ENCODE measurements around the gene FRMPD2.

DNA sequence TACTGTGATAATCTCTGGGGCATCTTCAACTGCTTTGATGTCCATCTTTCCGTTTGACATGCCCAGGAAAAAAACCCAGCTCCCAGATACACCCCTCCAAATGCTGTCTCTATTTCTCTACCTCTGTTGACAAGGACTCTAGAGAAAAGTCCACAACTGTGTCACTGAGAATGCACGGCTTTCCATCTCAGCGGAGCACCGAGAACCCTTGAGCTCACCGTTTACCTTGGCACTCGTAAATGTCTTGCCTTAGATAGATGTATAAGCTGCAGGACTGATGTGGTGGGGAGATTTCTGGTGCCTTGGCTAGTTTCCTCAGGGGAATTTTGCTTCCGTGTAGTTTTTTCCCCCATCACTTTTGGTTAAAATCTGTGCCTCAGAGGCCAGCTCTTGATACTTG lies 24.6 kb upstream of the FRMPD2 start:
- TF ChIP-seq, protein P1, sequence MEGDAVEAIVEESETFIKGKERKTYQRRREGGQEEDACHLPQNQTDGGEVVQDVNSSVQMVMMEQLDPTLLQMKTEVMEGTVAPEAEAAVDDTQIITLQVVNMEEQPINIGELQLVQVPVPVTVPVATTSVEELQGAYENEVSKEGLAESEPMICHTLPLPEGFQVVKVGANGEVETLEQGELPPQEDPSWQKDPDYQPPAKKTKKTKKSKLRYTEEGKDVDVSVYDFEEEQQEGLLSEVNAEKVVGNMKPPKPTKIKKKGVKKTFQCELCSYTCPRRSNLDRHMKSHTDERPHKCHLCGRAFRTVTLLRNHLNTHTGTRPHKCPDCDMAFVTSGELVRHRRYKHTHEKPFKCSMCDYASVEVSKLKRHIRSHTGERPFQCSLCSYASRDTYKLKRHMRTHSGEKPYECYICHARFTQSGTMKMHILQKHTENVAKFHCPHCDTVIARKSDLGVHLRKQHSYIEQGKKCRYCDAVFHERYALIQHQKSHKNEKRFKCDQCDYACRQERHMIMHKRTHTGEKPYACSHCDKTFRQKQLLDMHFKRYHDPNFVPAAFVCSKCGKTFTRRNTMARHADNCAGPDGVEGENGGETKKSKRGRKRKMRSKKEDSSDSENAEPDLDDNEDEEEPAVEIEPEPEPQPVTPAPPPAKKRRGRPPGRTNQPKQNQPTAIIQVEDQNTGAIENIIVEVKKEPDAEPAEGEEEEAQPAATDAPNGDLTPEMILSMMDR (conservative IDR thresholded peaks at IDR 0.05; ENCODE audit: low read depth, low read length): no peak
- TF ChIP-seq EZH2 (IDR thresholded peaks at IDR 0.05; ENCODE audit: borderline replicate concordance, low read depth, low read length, poor library complexity, severe bottlenecking): no peak
